HEK293 (cell line): Measurements from ENCODE around the gene IL17RB.

Experiments
- KLF16 ChIP-seq: fragments of 450-650 bp; formaldehyde crosslinking; IDR thresholded peaks from 2 replicates; pipeline ENCODE4 v1.5.1; 2017; ENCODE audit warnings: missing biosample characterization, missing genetic modification characterization
- MYNN ChIP-seq: fragments of 450-650 bp; formaldehyde crosslinking; IDR thresholded peaks from 2 replicates; pipeline ENCODE4 v1.5.1; 2016; ENCODE audit warnings: missing biosample characterization, missing genetic modification characterization, borderline replicate concordance
- SALL2 ChIP-seq: fragments of 450-650 bp; formaldehyde crosslinking; IDR thresholded peaks from 2 replicates; pipeline ENCODE4 v1.5.0; 2017; ENCODE audit warnings: missing biosample characterization, mild to moderate bottlenecking, missing genetic modification characterization, borderline replicate concordance
- SP3 ChIP-seq: fragments of 450-650 bp; formaldehyde crosslinking; IDR thresholded peaks from 2 replicates; pipeline ENCODE4 v1.5.1; 2016; ENCODE audit warnings: missing biosample characterization, missing genetic modification characterization
- WT1 ChIP-seq: fragments of 450-650 bp; formaldehyde crosslinking; IDR thresholded peaks from 2 replicates; pipeline ENCODE4 v1.5.1; 2016; ENCODE audit warnings: missing biosample characterization, missing genetic modification characterization
- YY2 ChIP-seq: fragments of 450-650 bp; formaldehyde crosslinking; IDR thresholded peaks from 2 replicates; pipeline ENCODE4 v1.5.1; 2016; ENCODE audit warnings: missing biosample characterization, missing genetic modification characterization
- ZBTB10 ChIP-seq: fragments of 450-650 bp; formaldehyde crosslinking; IDR thresholded peaks from 2 replicates; pipeline ENCODE4 v1.5.1; 2016; ENCODE audit warnings: missing biosample characterization, missing genetic modification characterization
- ZBTB11 ChIP-seq: fragments of 450-650 bp; formaldehyde crosslinking; conservative IDR thresholded peaks from 2 replicates; pipeline ENCODE4 v1.5.1; 2016; ENCODE audit warnings: low read depth, missing biosample characterization, missing genetic modification characterization
- ZBTB6 ChIP-seq: fragments of 450-650 bp; formaldehyde crosslinking; IDR thresholded peaks from 2 replicates; pipeline ENCODE4 v1.5.1; 2017; ENCODE audit warnings: missing biosample characterization, missing genetic modification characterization
- ZFP3 ChIP-seq: fragments of 450-650 bp; formaldehyde crosslinking; IDR thresholded peaks from 2 replicates; pipeline ENCODE4 v1.5.1; 2016; ENCODE audit warnings: low read depth, missing biosample characterization, missing genetic modification characterization
- ZIC2 ChIP-seq: fragments of 450-650 bp; formaldehyde crosslinking; IDR thresholded peaks from 2 replicates; pipeline ENCODE4 v1.5.1; 2016; ENCODE audit warnings: missing biosample characterization, missing genetic modification characterization
- ZNF157 ChIP-seq: fragments of 450-650 bp; formaldehyde crosslinking; IDR thresholded peaks from 2 replicates; pipeline ENCODE4 v1.5.1; 2016; ENCODE audit warnings: missing biosample characterization, missing genetic modification characterization
- ZNF211 ChIP-seq: fragments of 450-650 bp; formaldehyde crosslinking; IDR thresholded peaks from 2 replicates; pipeline ENCODE4 v1.5.1; 2016; ENCODE audit warnings: low read depth, missing biosample characterization, missing genetic modification characterization
- ZNF280D ChIP-seq: fragments of 450-650 bp; formaldehyde crosslinking; IDR thresholded peaks from 2 replicates; pipeline ENCODE4 v1.5.1; 2016; ENCODE audit warnings: missing biosample characterization, missing genetic modification characterization
- ZNF341 ChIP-seq: fragments of 450-650 bp; formaldehyde crosslinking; IDR thresholded peaks from 2 replicates; pipeline ENCODE4; 2016; ENCODE audit warnings: low read depth, missing biosample characterization, missing genetic modification characterization
- ZNF350 ChIP-seq: fragments of 450-650 bp; formaldehyde crosslinking; IDR thresholded peaks from 2 replicates; pipeline ENCODE4 v1.5.0; 2017; ENCODE audit warnings: missing biosample characterization, mild to moderate bottlenecking, missing genetic modification characterization
- ZNF558 ChIP-seq: fragments of 450-650 bp; formaldehyde crosslinking; IDR thresholded peaks from 2 replicates; pipeline ENCODE4 v1.5.1; 2016; ENCODE audit warnings: missing biosample characterization, missing genetic modification characterization
- ZNF600 ChIP-seq: fragments of 450-650 bp; formaldehyde crosslinking; IDR thresholded peaks from 2 replicates; pipeline ENCODE4 v1.5.1; 2016; ENCODE audit warnings: missing biosample characterization, missing genetic modification characterization
- ZNF654 ChIP-seq: fragments of 450-650 bp; formaldehyde crosslinking; IDR thresholded peaks from 2 replicates; pipeline ENCODE4 v1.5.1; 2016; ENCODE audit warnings: low read depth, missing biosample characterization, missing genetic modification characterization
- ZNF660 ChIP-seq: fragments of 450-650 bp; IDR thresholded peaks from 2 replicates; pipeline ENCODE4 v1.5.1; 2018; ENCODE audit warnings: missing biosample characterization, mild to moderate bottlenecking, missing genetic modification characterization
- ZNF692 ChIP-seq: fragments of 450-650 bp; formaldehyde crosslinking; IDR thresholded peaks from 2 replicates; pipeline ENCODE4 v1.5.1; 2016; ENCODE audit warnings: missing biosample characterization, missing genetic modification characterization
- ZNF707 ChIP-seq: fragments of 450-650 bp; formaldehyde crosslinking; IDR thresholded peaks from 2 replicates; pipeline ENCODE4 v1.5.1; 2016; ENCODE audit warnings: missing biosample characterization, missing genetic modification characterization
- ZNF785 ChIP-seq: fragments of 450-650 bp; formaldehyde crosslinking; IDR thresholded peaks from 2 replicates; pipeline ENCODE4 v1.5.1; 2016; ENCODE audit warnings: missing biosample characterization, missing genetic modification characterization
- ZSCAN5A ChIP-seq: fragments of 450-650 bp; formaldehyde crosslinking; IDR thresholded peaks from 2 replicates; pipeline ENCODE4 v1.5.1; 2016; ENCODE audit warnings: missing biosample characterization, missing genetic modification characterization

Gene IL17RB

GRCh38 chr3:53881691-53882593, 35.6 kb downstream of the IL17RB start, which contains the start of gene ACTR8 (continued):
- TF ChIP-seq ZBTB11 = peak; percentile 69
- TF ChIP-seq MYNN (tag by site-specific recombination) = no peak
- TF ChIP-seq YY2 (tag by site-specific recombination) = peak; percentile 62; the same call in 1 of the 2 replicates
- no peak for TF ChIP-seq ZNF211
- no peak for TF ChIP-seq ZNF785 (tag by site-specific recombination)
- TF ChIP-seq ZNF600 (tag by site-specific recombination) = peak; percentile 97
- TF ChIP-seq ZNF707 = no peak
- TF ChIP-seq ZBTB10 (tag by site-specific recombination) = peak; percentile 63
- TF ChIP-seq ZBTB6 (tag by site-specific recombination) = no peak
- TF ChIP-seq ZNF350 (tag by site-specific recombination) = no peak
- no peak for TF ChIP-seq ZFP3 (tag by site-specific recombination)
- TF ChIP-seq WT1 (tag by site-specific recombination) = 0 out of 2 replicates have a peak, but pooled peaks have one; percentile 38
- peak; percentile 92 for TF ChIP-seq KLF16 (tag by site-specific recombination)
- no peak for TF ChIP-seq ZNF654 (tag by site-specific recombination)
- TF ChIP-seq ZNF558 = no peak
- TF ChIP-seq SP3 (tag by site-specific recombination) = peak; percentile 81
- TF ChIP-seq ZNF692 = peak; percentile 60; the same call in 1 of the 2 replicates
- no peak for TF ChIP-seq SALL2 (tag by site-specific recombination)
- peak; percentile 50; the same call in 1 of the 2 replicates for TF ChIP-seq ZNF660
- TF ChIP-seq ZNF280D (tag by site-specific recombination) = no peak
- TF ChIP-seq ZSCAN5A (tag by site-specific recombination) = peak; percentile 74
- peak; percentile 62 for TF ChIP-seq ZNF341 (tag by site-specific recombination)
- TF ChIP-seq ZNF157 (tag by site-specific recombination) = no peak
- TF ChIP-seq ZIC2 (tag by site-specific recombination) = peak; percentile 84
